WTC11 (cell line): Measurements from ENCODE around the gene MYO19. TPM values are rescaled to one million over a fixed set of nuclear protein-coding genes. Genes with fewer than 3 reads are reported as not detected.

Source experiments
- ATAC-seq: fragments of 200-7000 bp; cut with Tn5 transposase; 2 replicates; pipeline ENCODE4 v1.10.0; 2021; ENCODE audit warnings: mild to moderate bottlenecking, moderate library complexity
- CTCF ChIA-PET: fragments of 300-600 bp; sonication (Branson Sonifier 250); formaldehyde crosslinking; loops from one replicate; lab custom pipeline; 2021; ENCODE audit warnings: antibody characterized with exemption; lab: Charles Lee
- POLR2A ChIA-PET: fragments of 350-600 bp; sonication (Branson Sonifier 250); formaldehyde crosslinking; loops from one replicate; lab custom pipeline; 2021; ENCODE audit warnings: antibody characterized with exemption; lab: Charles Lee
- DNase-seq: peaks from one replicate; pipeline ENCODE4 v3.0.0; 2021; ENCODE audit warnings: low spot score
- H3K27ac Mint-ChIP-seq: 2 replicates; pipeline ENCODE4 v1.8.0; 2021; ENCODE audit warnings: mixed read lengths
- H3K27me3 Mint-ChIP-seq: 2 replicates; pipeline ENCODE4 v1.8.0; 2021; ENCODE audit warnings: low read depth, mild to moderate bottlenecking, moderate library complexity, mixed read lengths
- H3K36me3 Mint-ChIP-seq: 2 replicates; pipeline ENCODE4 v1.8.0; 2021; ENCODE audit warnings: mixed read lengths
- H3K4me1 Mint-ChIP-seq: 2 replicates; pipeline ENCODE4 v1.8.0; 2022; ENCODE audit warnings: mixed read lengths
- H3K4me3 Mint-ChIP-seq: 2 replicates; pipeline ENCODE4 v1.8.0; 2021; ENCODE audit warnings: mild to moderate bottlenecking, moderate library complexity, mixed read lengths
- H3K9me3 Mint-ChIP-seq: 2 replicates; pipeline ENCODE4 v1.8.0; 2021; ENCODE audit warnings: mixed read lengths
- GTF2I ChIP-seq: fragments of 250-450 bp; sonication (Bioruptor Pico); conservative IDR thresholded peaks from 2 replicates; pipeline ENCODE4 v1.4.0; 2021; ENCODE audit warnings: mild to moderate bottlenecking
- MXD4 ChIP-seq: fragments of 250-450 bp; sonication (Bioruptor Pico); IDR thresholded peaks from 2 replicates; pipeline ENCODE4 v1.8.0; 2021; ENCODE audit warnings: mild to moderate bottlenecking, moderate library complexity, borderline replicate concordance
- NFYB ChIP-seq: sonication (generic); formaldehyde crosslinking; conservative IDR thresholded peaks from 2 replicates; pipeline ENCODE4 v1.8.0; 2022; ENCODE audit warnings: low read depth, missing genetic modification reagents
- SMAD4 ChIP-seq: sonication (generic); formaldehyde crosslinking; IDR thresholded peaks from 2 replicates; pipeline ENCODE4 v1.8.0; 2022; ENCODE audit warnings: mild to moderate bottlenecking, missing genetic modification reagents
- TP53 ChIP-seq: sonication (generic); formaldehyde crosslinking; IDR thresholded peaks from 2 replicates; pipeline ENCODE4 v1.8.1; 2023; ENCODE audit warnings: mild to moderate bottlenecking, missing genetic modification reagents
- ZNF219 ChIP-seq: sonication (generic); formaldehyde crosslinking; IDR thresholded peaks from 2 replicates; pipeline ENCODE4 v1.8.0; 2023; ENCODE audit warnings: missing genetic modification reagents, mild to moderate bottlenecking, borderline replicate concordance
- ZNF317 ChIP-seq: sonication (generic); formaldehyde crosslinking; IDR thresholded peaks from 2 replicates; pipeline ENCODE4 v1.8.1; 2023; ENCODE audit warnings: low read depth, mild to moderate bottlenecking, moderate library complexity, missing genetic modification reagents, borderline replicate concordance
- total RNA-seq: library from RNA; stranded (reverse); gene quantifications from 3 replicates; pipeline ENCODE4 v1.2.3, GENCODE V29; 2021
- TF ChIP-seq, protein P1 (sequence below): sonication (generic); formaldehyde crosslinking; IDR thresholded peaks from 2 replicates; pipeline ENCODE4 v1.8.1; 2023; ENCODE audit warnings: mild to moderate bottlenecking, missing genetic modification reagents, borderline replicate concordance
- TF ChIP-seq, protein P2 (sequence below): fragments of 250-450 bp; sonication (Bioruptor Pico); conservative IDR thresholded peaks from 2 replicates; pipeline ENCODE4 v1.9.0; 2021; ENCODE audit warnings: mild to moderate bottlenecking
- TF ChIP-seq, protein P3 (sequence below): sonication (generic); formaldehyde crosslinking; IDR thresholded peaks from 2 replicates; pipeline ENCODE4 v1.8.0; 2022; ENCODE audit warnings: missing genetic modification reagents

The MYO19 gene
- total RNA-seq, 1 experiment from 2014 or later: 146 TPM

DNA sequence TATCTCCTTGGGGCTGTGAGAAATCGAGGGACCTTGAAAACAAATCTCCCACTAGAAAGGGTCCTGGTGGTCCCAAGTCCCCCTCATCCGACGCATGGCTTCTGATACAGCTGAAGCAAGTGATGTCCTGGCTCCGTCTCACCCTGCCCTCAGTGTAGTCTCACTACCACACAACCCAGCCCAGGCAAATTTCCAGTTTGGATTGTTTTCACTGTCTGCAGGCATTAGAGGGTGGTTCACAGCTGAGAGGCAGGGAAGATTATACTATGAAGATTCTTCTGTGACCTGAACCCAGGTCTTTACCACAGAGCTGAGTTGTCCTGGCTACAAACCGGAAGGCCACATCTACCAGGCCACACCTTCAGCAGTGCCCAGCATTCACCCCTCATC lies 30.5 kb downstream of the MYO19 start:
- no peak overlapping the region for H3K4me3 Mint-ChIP-seq
- ATAC-seq (no peak), DNase-seq (no peak)
- no peaks in the 10 kb centered on the region for H3K27me3 Mint-ChIP-seq
- H3K36me3 Mint-ChIP-seq: peaks cover 72% of the 10 kb centered on the region
- H3K9me3 Mint-ChIP-seq: no peaks in the 10 kb centered on the region
- no peak for TF ChIP-seq NFYB (CRISPR knock-in tag)
- TF ChIP-seq TP53 (CRISPR knock-in tag): no peak
- no peak for TF ChIP-seq MXD4
- no peak overlapping the region for H3K27ac Mint-ChIP-seq
- CTCF ChIA-PET: no interaction called here
- POLR2A ChIA-PET: no interaction called here
- H3K4me1 Mint-ChIP-seq: no peaks in the 10 kb centered on the region

DNA sequence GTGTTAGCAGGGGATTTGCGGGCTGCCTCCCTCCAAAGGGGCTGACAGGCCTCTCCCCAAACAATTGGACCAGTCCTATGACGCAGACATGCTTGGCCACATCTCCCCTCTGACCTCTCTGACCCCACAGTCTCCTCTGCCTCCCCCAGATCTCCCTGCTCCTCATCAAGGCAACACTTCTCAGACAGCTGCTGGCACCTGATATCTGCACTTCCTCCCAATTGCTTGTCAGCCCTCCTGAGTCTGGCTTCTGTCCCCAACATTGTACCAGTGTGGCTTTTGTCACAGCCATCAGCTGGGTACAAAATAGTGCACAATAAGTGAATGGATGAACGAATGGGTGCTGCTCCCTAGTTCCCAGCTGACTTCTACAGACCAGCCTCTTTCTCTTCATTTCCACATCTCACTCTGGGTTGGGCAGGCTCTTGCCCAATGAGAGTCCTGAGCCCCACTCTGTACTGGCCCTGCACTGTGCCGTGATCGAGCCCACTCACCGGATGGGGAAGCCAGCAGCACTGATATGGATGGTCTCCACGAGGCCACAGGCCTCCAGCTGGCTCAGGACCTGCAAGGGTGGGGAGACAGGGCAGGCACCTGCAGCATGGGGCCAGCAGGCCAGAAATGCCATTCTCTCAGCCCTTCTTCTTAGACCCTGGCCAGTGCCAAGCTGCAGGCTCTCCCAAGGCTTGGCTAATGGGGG lies 31.1 kb downstream of the MYO19 start:
- ChIA-PET POLR2A (no interaction called here), CTCF (no interaction called here)
- Mint-ChIP-seq H3K27me3 (no peaks in the 10 kb centered on the region), H3K9me3 (no peaks in the 10 kb centered on the region), H3K4me3 (no peak overlapping the region), H3K4me1 (no peaks in the 10 kb centered on the region), H3K36me3 (peaks cover 71% of the 10 kb centered on the region), H3K27ac (no peak overlapping the region)
- DNase-seq (no peak), ATAC-seq (no peak)
- TF ChIP-seq ZNF219 (CRISPR knock-in tag): no peak

DNA sequence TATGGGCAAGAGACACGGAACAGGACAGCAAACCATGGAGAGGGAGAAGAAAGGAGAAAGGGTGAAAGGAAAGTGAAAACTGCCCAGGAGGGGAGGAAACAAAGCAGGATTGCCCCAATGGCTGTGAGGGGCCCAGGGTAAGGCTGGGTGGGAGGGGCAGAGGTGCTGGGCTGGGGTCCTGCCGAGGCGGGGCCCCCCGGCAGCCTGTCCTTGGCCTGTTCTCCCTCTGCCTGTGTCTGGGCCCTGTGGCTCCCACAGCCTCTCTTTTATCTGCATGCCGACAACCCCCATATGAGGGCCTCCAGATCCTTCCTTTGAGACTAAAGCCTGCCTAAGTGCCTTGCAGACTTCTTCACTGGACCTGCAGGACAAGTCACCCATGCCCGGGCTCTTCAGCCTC lies 32.7 kb downstream of the MYO19 start:
- Mint-ChIP-seq H3K36me3 (peaks cover 68% of the 10 kb centered on the region), H3K4me3 (no peak overlapping the region), H3K4me1 (no peaks in the 10 kb centered on the region), H3K27ac (no peak overlapping the region), H3K27me3 (no peaks in the 10 kb centered on the region), H3K9me3 (no peaks in the 10 kb centered on the region)
- ChIA-PET POLR2A (no interaction called here), CTCF (no interaction called here)
- ATAC-seq (no peak), DNase-seq (no peak)
- TF ChIP-seq SMAD4 (no peak), ZNF317 (CRISPR knock-in tag) (no peak), GTF2I (CRISPR knock-in tag) (no peak)
- TF ChIP-seq, protein P1, sequence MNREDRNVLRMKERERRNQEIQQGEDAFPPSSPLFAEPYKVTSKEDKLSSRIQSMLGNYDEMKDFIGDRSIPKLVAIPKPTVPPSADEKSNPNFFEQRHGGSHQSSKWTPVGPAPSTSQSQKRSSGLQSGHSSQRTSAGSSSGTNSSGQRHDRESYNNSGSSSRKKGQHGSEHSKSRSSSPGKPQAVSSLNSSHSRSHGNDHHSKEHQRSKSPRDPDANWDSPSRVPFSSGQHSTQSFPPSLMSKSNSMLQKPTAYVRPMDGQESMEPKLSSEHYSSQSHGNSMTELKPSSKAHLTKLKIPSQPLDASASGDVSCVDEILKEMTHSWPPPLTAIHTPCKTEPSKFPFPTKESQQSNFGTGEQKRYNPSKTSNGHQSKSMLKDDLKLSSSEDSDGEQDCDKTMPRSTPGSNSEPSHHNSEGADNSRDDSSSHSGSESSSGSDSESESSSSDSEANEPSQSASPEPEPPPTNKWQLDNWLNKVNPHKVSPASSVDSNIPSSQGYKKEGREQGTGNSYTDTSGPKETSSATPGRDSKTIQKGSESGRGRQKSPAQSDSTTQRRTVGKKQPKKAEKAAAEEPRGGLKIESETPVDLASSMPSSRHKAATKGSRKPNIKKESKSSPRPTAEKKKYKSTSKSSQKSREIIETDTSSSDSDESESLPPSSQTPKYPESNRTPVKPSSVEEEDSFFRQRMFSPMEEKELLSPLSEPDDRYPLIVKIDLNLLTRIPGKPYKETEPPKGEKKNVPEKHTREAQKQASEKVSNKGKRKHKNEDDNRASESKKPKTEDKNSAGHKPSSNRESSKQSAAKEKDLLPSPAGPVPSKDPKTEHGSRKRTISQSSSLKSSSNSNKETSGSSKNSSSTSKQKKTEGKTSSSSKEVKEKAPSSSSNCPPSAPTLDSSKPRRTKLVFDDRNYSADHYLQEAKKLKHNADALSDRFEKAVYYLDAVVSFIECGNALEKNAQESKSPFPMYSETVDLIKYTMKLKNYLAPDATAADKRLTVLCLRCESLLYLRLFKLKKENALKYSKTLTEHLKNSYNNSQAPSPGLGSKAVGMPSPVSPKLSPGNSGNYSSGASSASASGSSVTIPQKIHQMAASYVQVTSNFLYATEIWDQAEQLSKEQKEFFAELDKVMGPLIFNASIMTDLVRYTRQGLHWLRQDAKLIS (CRISPR knock-in tag): no peak
- TF ChIP-seq, protein P2, sequence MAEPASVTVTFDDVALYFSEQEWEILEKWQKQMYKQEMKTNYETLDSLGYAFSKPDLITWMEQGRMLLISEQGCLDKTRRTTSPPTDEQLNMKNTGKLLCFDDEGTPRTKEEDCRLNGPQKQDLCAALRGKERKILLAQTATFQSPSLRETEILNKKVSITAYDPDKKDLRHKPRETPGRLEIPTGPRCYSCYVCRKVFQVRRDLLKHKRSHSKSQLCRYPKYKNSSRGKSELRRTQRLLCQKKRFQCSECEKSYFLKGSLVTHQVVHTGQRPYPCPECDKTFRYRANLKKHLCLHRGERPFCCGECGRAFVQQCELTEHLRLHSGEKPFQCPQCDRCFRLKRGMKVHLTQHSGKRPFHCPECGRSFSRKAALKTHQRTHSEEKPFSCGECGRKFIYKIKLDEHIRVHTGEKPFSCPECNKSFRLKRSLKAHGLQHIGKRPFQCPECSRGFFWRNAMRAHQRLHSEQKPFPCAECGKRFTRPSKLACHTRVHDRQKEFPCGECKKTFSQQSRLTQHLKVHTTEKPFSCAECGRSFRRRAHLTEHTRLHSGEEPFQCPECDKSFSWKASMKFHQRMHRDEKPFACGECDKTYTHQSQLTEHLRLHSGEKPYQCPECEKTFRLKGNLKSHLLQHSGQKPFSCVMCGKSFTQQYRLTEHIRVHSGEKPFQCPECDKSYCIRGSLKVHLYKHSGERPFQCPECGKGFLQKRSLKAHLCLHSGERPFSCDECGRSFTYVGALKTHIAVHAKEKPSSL: no peak
- TF ChIP-seq, protein P3, sequence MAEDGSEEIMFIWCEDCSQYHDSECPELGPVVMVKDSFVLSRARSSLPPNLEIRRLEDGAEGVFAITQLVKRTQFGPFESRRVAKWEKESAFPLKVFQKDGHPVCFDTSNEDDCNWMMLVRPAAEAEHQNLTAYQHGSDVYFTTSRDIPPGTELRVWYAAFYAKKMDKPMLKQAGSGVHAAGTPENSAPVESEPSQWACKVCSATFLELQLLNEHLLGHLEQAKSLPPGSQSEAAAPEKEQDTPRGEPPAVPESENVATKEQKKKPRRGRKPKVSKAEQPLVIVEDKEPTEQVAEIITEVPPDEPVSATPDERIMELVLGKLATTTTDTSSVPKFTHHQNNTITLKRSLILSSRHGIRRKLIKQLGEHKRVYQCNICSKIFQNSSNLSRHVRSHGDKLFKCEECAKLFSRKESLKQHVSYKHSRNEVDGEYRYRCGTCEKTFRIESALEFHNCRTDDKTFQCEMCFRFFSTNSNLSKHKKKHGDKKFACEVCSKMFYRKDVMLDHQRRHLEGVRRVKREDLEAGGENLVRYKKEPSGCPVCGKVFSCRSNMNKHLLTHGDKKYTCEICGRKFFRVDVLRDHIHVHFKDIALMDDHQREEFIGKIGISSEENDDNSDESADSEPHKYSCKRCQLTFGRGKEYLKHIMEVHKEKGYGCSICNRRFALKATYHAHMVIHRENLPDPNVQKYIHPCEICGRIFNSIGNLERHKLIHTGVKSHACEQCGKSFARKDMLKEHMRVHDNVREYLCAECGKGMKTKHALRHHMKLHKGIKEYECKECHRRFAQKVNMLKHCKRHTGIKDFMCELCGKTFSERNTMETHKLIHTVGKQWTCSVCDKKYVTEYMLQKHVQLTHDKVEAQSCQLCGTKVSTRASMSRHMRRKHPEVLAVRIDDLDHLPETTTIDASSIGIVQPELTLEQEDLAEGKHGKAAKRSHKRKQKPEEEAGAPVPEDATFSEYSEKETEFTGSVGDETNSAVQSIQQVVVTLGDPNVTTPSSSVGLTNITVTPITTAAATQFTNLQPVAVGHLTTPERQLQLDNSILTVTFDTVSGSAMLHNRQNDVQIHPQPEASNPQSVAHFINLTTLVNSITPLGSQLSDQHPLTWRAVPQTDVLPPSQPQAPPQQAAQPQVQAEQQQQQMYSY (CRISPR knock-in tag): no peak
